ENCODE results near the gene PADI1. TPM values are rescaled to one million over a fixed set of nuclear protein-coding genes. Genes with fewer than 3 reads are reported as not detected.

Gene PADI1
- total RNA-seq, 4 donors from 2014 or later: 0.14 TPM; not detected in 3

DNA sequence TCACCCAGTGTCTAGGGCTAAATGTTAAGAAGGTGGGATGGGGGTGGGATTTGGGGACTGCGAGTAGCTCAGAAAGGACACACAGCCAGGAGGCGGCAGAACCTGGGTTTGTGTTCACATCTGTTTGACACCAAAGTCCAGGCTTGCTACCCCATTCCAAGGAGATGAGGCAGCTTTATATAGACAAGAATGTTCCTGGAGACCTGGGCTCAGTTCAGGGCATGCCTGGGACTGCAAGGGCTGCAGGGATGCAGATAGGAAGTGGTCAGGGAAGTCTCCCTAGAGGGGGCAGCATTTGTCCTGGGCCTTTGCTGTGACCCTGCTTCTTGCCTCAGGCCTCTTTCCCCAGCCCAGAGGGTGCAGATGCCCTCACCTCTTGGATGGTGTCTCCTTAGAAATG, 60.2 kb downstream of the PADI1 start:
- DNase-seq: no peak
- Histone ChIP-seq H3K9me3 (no peaks in the 10 kb centered on the region), H3K4me3 (no peak overlapping the region), H3K4me1 (no peaks in the 10 kb centered on the region), H3K27me3 (no peaks in the 10 kb centered on the region), H3K27ac (no peak overlapping the region), H3K36me3 (no peaks in the 10 kb centered on the region)
- in situ Hi-C loops (cut with MboI; ENCODE audit: low pct_ligation_motif_present in 1 of 4, low pct_unique_long_range_greater_than_20kb in 1 of 4, low sequenced_read_pairs in 3 of 4) (no loop called here), intact Hi-C loops (cut with DNase I; ENCODE audit: low total_unique reads) (no loop called here)
- TF ChIP-seq EP300 (IDR thresholded peaks at IDR 0.05; ENCODE audit: low read depth) (no peak), POLR2AphosphoS5 (IDR thresholded peaks at IDR 0.05) (no peak), POLR2A (IDR thresholded peaks at IDR 0.05) (no peak)
- TF ChIP-seq, protein P1, sequence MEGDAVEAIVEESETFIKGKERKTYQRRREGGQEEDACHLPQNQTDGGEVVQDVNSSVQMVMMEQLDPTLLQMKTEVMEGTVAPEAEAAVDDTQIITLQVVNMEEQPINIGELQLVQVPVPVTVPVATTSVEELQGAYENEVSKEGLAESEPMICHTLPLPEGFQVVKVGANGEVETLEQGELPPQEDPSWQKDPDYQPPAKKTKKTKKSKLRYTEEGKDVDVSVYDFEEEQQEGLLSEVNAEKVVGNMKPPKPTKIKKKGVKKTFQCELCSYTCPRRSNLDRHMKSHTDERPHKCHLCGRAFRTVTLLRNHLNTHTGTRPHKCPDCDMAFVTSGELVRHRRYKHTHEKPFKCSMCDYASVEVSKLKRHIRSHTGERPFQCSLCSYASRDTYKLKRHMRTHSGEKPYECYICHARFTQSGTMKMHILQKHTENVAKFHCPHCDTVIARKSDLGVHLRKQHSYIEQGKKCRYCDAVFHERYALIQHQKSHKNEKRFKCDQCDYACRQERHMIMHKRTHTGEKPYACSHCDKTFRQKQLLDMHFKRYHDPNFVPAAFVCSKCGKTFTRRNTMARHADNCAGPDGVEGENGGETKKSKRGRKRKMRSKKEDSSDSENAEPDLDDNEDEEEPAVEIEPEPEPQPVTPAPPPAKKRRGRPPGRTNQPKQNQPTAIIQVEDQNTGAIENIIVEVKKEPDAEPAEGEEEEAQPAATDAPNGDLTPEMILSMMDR (IDR thresholded peaks at IDR 0.05): no peak
- WGBS, 2 donors (ENCODE audit: low coverage in 1 of 2): 58 to 100% methylated on average over 2 of the region's 2 CpGs

DNA sequence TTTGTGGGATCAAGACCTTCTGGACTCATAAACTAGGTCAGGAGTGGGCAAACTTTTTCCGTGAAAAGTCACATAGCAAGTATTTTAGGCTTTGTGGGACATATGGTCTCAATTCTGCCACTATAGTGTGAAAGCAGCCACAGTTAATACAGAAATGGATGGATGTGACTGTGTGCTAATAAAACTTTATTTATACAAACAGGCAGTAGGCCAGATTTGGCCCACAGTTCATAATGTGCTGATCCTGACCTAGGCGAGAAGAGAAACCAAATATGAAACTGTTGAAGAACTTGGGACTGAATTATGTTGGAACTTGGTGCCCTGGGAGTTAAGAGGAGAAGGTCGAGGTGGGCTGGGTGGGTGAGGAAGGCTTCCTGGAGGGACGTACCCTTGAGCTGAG, 61.0 kb downstream of the PADI1 start:
- 86 to 91% methylated on average over 3 to 4 of the region's 4 CpGs for WGBS, 2 donors (ENCODE audit: low coverage in 1 of 2)
- intact Hi-C loops (cut with DNase I; ENCODE audit: low total_unique reads) (no loop called here), in situ Hi-C loops (cut with MboI; ENCODE audit: low pct_ligation_motif_present in 1 of 4, low pct_unique_long_range_greater_than_20kb in 1 of 4, low sequenced_read_pairs in 3 of 4) (no loop called here)
- H3K9me3 ChIP-seq: no peaks in the 10 kb centered on the region
- no peaks in the 10 kb centered on the region for H3K4me1 ChIP-seq
- H3K36me3 ChIP-seq: no peaks in the 10 kb centered on the region
- no peak for TF ChIP-seq POLR2AphosphoS5 (IDR thresholded peaks at IDR 0.05)
- no peak for TF ChIP-seq EP300 (IDR thresholded peaks at IDR 0.05; ENCODE audit: low read depth)
- TF ChIP-seq, protein P1 (IDR thresholded peaks at IDR 0.05): no peak
- TF ChIP-seq POLR2A (IDR thresholded peaks at IDR 0.05): no peak
- no peaks in the 10 kb centered on the region for H3K27me3 ChIP-seq
- no peak overlapping the region for H3K27ac ChIP-seq
- no peak for DNase-seq
- no peak overlapping the region for H3K4me3 ChIP-seq

DNA sequence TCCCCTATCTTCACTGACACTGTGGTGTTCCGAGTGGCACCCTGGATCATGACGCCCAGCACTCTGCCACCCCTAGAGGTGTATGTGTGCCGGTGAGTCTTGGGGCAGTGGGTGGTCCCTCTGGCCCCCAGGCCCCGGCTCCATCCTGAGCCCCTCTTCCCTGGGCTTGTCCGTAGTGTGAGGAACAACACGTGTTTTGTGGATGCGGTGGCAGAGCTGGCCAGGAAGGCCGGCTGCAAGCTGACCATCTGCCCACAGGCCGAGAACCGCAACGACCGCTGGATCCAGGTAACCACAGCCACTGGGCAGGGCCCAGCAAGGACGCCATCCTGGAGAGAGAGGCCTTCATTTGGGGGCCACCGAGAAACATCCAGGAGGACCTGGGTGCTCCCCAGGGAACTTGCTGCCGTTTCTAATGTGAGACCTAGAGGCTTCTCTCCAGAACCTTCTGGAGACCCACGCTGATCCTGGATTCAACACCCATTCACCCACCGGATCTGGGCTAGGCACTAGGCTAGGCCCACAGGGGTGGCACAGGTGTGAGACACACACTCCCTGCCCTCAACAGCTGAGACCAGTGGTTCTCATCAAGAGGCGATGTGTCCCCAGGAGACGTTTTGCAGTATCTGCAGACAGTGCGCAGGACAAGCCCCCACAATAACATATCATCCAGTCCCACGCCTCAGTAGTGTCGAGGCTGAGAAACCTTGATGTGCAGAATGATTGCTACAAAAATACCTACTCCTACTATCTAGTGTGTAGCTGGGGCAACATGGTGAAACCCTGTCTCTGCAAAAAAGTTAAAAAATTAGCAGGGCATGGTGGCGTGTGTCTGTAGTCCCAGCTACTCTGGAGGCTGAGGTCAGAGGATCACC, 66.2 kb downstream of the PADI1 start:
- WGBS, 2 donors (ENCODE audit: low coverage in 1 of 2): 91% methylated on average over 23 of the region's 23 CpGs; no CpG with 5 or more reads in 1 of the 2 donors
- DNase-seq: no peak
- no peak for TF ChIP-seq POLR2A (IDR thresholded peaks at IDR 0.05)
- TF ChIP-seq POLR2AphosphoS5 (IDR thresholded peaks at IDR 0.05): no peak
- no peak for TF ChIP-seq EP300 (IDR thresholded peaks at IDR 0.05; ENCODE audit: low read depth)
- Histone ChIP-seq H3K36me3 (no peaks in the 10 kb centered on the region), H3K9me3 (no peaks in the 10 kb centered on the region), H3K27me3 (peaks cover 8% of the 10 kb centered on the region), H3K4me3 (no peak overlapping the region), H3K27ac (no peak overlapping the region), H3K4me1 (peaks cover 0 to 9% (median 0%) of the 10 kb centered on the region in 4 donors)
- intact Hi-C loops (cut with DNase I; ENCODE audit: low total_unique reads) (no loop called here), in situ Hi-C loops (cut with MboI; ENCODE audit: low pct_ligation_motif_present in 1 of 4, low pct_unique_long_range_greater_than_20kb in 1 of 4, low sequenced_read_pairs in 3 of 4) (no loop called here)

DNA sequence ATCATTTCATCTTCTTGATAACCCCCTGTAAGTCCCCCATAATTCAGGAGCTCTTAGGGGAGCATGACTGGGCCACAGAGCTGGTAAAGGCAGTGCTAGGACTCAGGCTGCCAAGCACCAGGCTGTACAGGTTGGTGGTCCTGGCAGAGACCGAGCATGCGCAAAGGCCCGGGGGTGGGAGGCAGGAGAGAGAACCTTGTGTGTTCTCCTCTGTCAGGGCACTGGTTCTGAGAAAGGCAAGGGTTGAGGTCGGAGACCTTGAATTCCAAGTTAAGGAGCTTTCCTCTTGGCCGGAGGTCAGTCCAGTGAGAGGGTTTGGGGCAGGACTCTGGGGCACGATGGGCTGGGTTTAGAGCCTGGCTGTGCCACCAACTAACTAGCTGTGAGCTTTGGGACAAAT, 67.1 kb downstream of the PADI1 start:
- Histone ChIP-seq H3K36me3 (no peaks in the 10 kb centered on the region), H3K9me3 (no peaks in the 10 kb centered on the region), H3K4me3 (no peak overlapping the region), H3K27me3 (peaks cover 8% of the 10 kb centered on the region), H3K27ac (no peak overlapping the region), H3K4me1 (peaks cover 0 to 9% (median 0%) of the 10 kb centered on the region in 4 donors)
- TF ChIP-seq EP300 (IDR thresholded peaks at IDR 0.05; ENCODE audit: low read depth) (no peak), POLR2A (IDR thresholded peaks at IDR 0.05) (no peak)
- WGBS, 2 donors (ENCODE audit: low coverage in 1 of 2): 88% methylated on average over 6 of the region's 6 CpGs; no CpG with 5 or more reads in 1 of the 2 donors
- intact Hi-C loops (cut with DNase I; ENCODE audit: low total_unique reads): no loop called here
- in situ Hi-C loops (cut with MboI; ENCODE audit: low pct_ligation_motif_present in 1 of 4, low pct_unique_long_range_greater_than_20kb in 1 of 4, low sequenced_read_pairs in 3 of 4): no loop called here
- DNase-seq: no peak

DNA sequence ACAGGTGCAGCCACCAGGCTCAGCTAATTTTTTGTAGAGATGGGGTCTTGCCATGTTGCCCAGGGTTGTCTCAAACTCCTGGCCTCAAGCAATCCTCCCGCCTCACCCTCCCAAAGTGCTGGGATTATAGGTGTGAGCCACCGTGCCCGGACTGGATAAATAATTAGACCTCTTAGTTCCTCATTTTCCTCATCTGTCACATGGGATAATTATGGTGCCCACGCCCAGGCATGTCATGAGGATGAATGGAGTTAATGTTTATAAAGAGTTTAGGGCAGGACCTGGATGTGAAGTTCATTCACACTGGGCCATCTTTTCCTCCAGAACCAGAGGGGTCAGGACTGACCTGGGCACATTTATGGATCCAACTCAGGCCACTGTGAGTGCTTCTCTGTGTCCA, 67.7 kb downstream of the PADI1 start:
- in situ Hi-C loops (cut with MboI; ENCODE audit: low pct_ligation_motif_present in 1 of 4, low pct_unique_long_range_greater_than_20kb in 1 of 4, low sequenced_read_pairs in 3 of 4): no loop called here
- peak; percentile 76 for DNase-seq
- Histone ChIP-seq H3K27me3 (peaks cover 12% of the 10 kb centered on the region), H3K4me3 (no peak overlapping the region), H3K27ac (peak overlapping the region in 1 of 4 donors; percentile 14), H3K36me3 (no peaks in the 10 kb centered on the region), H3K9me3 (no peaks in the 10 kb centered on the region), H3K4me1 (peaks cover 0 to 9% (median 0%) of the 10 kb centered on the region in 4 donors)
- TF ChIP-seq EP300 (IDR thresholded peaks at IDR 0.05; ENCODE audit: low read depth) (no peak), POLR2A (IDR thresholded peaks at IDR 0.05) (no peak), POLR2AphosphoS5 (IDR thresholded peaks at IDR 0.05) (no peak)
- TF ChIP-seq, protein P1 (IDR thresholded peaks at IDR 0.05): no peak
- 33 to 35% methylated on average over 1 to 4 of the region's 4 CpGs for WGBS, 2 donors (ENCODE audit: low coverage in 1 of 2)
- intact Hi-C loops (cut with DNase I; ENCODE audit: low total_unique reads): no loop called here
